Superior temporal gyrus (tissue), 1 donor: ENCODE results near the gene ANP32E.
A peak's percentile ranks its signal among the peaks of the same experiment; 100 is the strongest.

Experiments
- DNase-seq: peaks from one replicate; pipeline ENCODE4 v3.0.0-alpha.2; 2016; ENCODE audit errors: extremely low spot score

Gene ANP32E

GRCh38 chr1:150235852-150236613, at the start of gene ANP32E:
Gene ANP32E (minus strand): TSS chr1:150236112. CDS start chr1:150235786, 326 bp downstream.
- peak; percentile 98 for DNase-seq

- no peak for DNase-seq
Measured at GRCh38 chr1:150283260-150283659, 47.3 kb upstream of the ANP32E start.

GRCh38 chr1:150282558-150282958, 46.6 kb upstream of the ANP32E start:
- DNase-seq, result no peak

- DNase-seq, result peak; percentile 98
Measured at GRCh38 chr1:150281758-150282557, 46.0 kb upstream of the ANP32E start, which contains the start of gene CIART. Gene CIART (plus strand): TSS chr1:150282554. CDS start chr1:150283268, 714 bp downstream.

- peak; percentile 90 for DNase-seq
Measured at GRCh38 chr1:150281221-150281757, 45.4 kb upstream of the ANP32E start.

- DNase-seq, result no peak
Measured at GRCh38 chr1:150280138-150280707, 44.3 kb upstream of the ANP32E start.

GRCh38 chr1:150273311-150273710, 37.4 kb upstream of the ANP32E start:
- no peak for DNase-seq

GRCh38 chr1:150271291-150271959, 35.5 kb upstream of the ANP32E start:
- no peak for DNase-seq

- no peak for DNase-seq
Measured at GRCh38 chr1:150269451-150269850, 33.5 kb upstream of the ANP32E start.

- peak; percentile 97 for DNase-seq
Measured at GRCh38 chr1:150268705-150269403, 32.9 kb upstream of the ANP32E start, which contains the start of gene APH1A. Gene APH1A (minus strand): TSS chr1:150269016. CDS start chr1:150268810, 206 bp downstream.

- DNase-seq, result no peak
Measured at GRCh38 chr1:150268340-150268704, 32.4 kb upstream of the ANP32E start.

GRCh38 chr1:150267896-150268295, 32.0 kb upstream of the ANP32E start:
- DNase-seq, result no peak

GRCh38 chr1:150263549-150263948, 27.6 kb upstream of the ANP32E start:
- no peak for DNase-seq

GRCh38 chr1:150262388-150263320, 26.7 kb upstream of the ANP32E start:
- no peak for DNase-seq

GRCh38 chr1:150261367-150261766, 25.5 kb upstream of the ANP32E start:
- no peak for DNase-seq

GRCh38 chr1:150259758-150260669, 24.1 kb upstream of the ANP32E start:
- DNase-seq, result no peak

- DNase-seq, result peak; percentile 59
Measured at GRCh38 chr1:150259217-150259616, 23.3 kb upstream of the ANP32E start.
